Measurements from ENCODE around the gene BCL7A. TPM values are rescaled to one million over a fixed set of nuclear protein-coding genes. Genes with fewer than 3 reads are reported as not detected.
"Not testable (repeated sequence)": the region's sequence is repeated elsewhere in the genome, so short reads cannot be mapped to it uniquely, and the experiment has no call there.

The BCL7A gene
- total RNA-seq, 1 donor from 2014 or later = 49.3 TPM

GRCh38 chr12:122102331-122102730 is 80.6 kb downstream of the BCL7A start:
- peaks cover 1% of the 10 kb centered on the region for H3K36me3 Mint-ChIP-seq (ENCODE audit: insufficient read depth)
- no peak for DNase-seq (ENCODE audit: low spot score, unreplicated experiment)
- H3K4me1 Mint-ChIP-seq (ENCODE audit: low read depth) = peaks cover 34% of the 10 kb centered on the region
- peaks cover 3% of the 10 kb centered on the region for H3K9me3 Mint-ChIP-seq (ENCODE audit: low read depth)
- TF ChIP-seq CTCF (IDR thresholded peaks at IDR 0.05; ENCODE audit: unreplicated experiment) = no peak
- no peak overlapping the region for H3K4me3 Mint-ChIP-seq (ENCODE audit: low read depth)
- H3K27ac Mint-ChIP-seq = no peak overlapping the region
- no peaks in the 10 kb centered on the region for H3K27me3 Mint-ChIP-seq

GRCh38 chr12:122104844-122105243 is 83.2 kb downstream of the BCL7A start:
- H3K4me3 Mint-ChIP-seq (ENCODE audit: low read depth) = no peak overlapping the region
- no peak for TF ChIP-seq CTCF (IDR thresholded peaks at IDR 0.05; ENCODE audit: unreplicated experiment)
- H3K27ac Mint-ChIP-seq = no peak overlapping the region

GRCh38 chr12:122105496-122105895 is 83.8 kb downstream of the BCL7A start:
- not testable (repeated sequence) for H3K27ac Mint-ChIP-seq; H3K9me3 Mint-ChIP-seq (ENCODE audit: low read depth); DNase-seq (ENCODE audit: low spot score, unreplicated experiment); H3K36me3 Mint-ChIP-seq (ENCODE audit: insufficient read depth); H3K4me3 Mint-ChIP-seq (ENCODE audit: low read depth); H3K27me3 Mint-ChIP-seq
- H3K4me1 Mint-ChIP-seq (ENCODE audit: low read depth) = peaks cover 13% of the 10 kb centered on the region

More at GRCh38 chr12:122104844-122105243, 83.2 kb downstream of the BCL7A start:
- Mint-ChIP-seq H3K4me1 (ENCODE audit: low read depth) (peaks cover 16% of the 10 kb centered on the region), H3K9me3 (ENCODE audit: low read depth) (peaks cover 3% of the 10 kb centered on the region), H3K36me3 (ENCODE audit: insufficient read depth) (peaks cover 1% of the 10 kb centered on the region), H3K27me3 (no peaks in the 10 kb centered on the region)
- no peak for DNase-seq (ENCODE audit: low spot score, unreplicated experiment)

GRCh38 chr12:122106843-122107242 is 85.2 kb downstream of the BCL7A start:
- TF ChIP-seq CTCF (IDR thresholded peaks at IDR 0.05; ENCODE audit: unreplicated experiment) = no peak
- no peak overlapping the region for H3K4me3 Mint-ChIP-seq (ENCODE audit: low read depth)
- H3K4me1 Mint-ChIP-seq (ENCODE audit: low read depth) = peaks cover 20% of the 10 kb centered on the region
- H3K27me3 Mint-ChIP-seq = no peaks in the 10 kb centered on the region
- peaks cover 3% of the 10 kb centered on the region for H3K9me3 Mint-ChIP-seq (ENCODE audit: low read depth)
- H3K27ac Mint-ChIP-seq = no peak overlapping the region
- DNase-seq (ENCODE audit: low spot score, unreplicated experiment) = no peak
- H3K36me3 Mint-ChIP-seq (ENCODE audit: insufficient read depth) = peaks cover 1% of the 10 kb centered on the region

- DNase-seq (ENCODE audit: low spot score, unreplicated experiment) = no peak
- TF ChIP-seq CTCF (IDR thresholded peaks at IDR 0.05; ENCODE audit: unreplicated experiment) = no peak
- Mint-ChIP-seq H3K27me3 (no peaks in the 10 kb centered on the region), H3K27ac (no peak overlapping the region), H3K4me1 (ENCODE audit: low read depth) (peaks cover 23% of the 10 kb centered on the region), H3K36me3 (ENCODE audit: insufficient read depth) (peaks cover 1% of the 10 kb centered on the region), H3K4me3 (ENCODE audit: low read depth) (no peak overlapping the region), H3K9me3 (ENCODE audit: low read depth) (peaks cover 3% of the 10 kb centered on the region)
These were observed 85.6 kb downstream of the BCL7A start for GRCh38 chr12:122107261-122107660.

- TF ChIP-seq CTCF (IDR thresholded peaks at IDR 0.05; ENCODE audit: unreplicated experiment) = no peak
- Mint-ChIP-seq H3K4me1 (ENCODE audit: low read depth) (peaks cover 22% of the 10 kb centered on the region), H3K4me3 (ENCODE audit: low read depth) (no peak overlapping the region), H3K27ac (peak overlapping the region; percentile 87), H3K27me3 (no peaks in the 10 kb centered on the region), H3K36me3 (ENCODE audit: insufficient read depth) (no peaks in the 10 kb centered on the region), H3K9me3 (ENCODE audit: low read depth) (no peaks in the 10 kb centered on the region)
- DNase-seq (ENCODE audit: low spot score, unreplicated experiment) = no peak
These were observed 89.5 kb downstream of the BCL7A start for GRCh38 chr12:122111089-122111641.

Data from progenitor cell of endocrine pancreas (in vitro differentiated cells).